D721Med (cell line): ENCODE measurements around the gene ZNF519.

Experiments
- DNase-seq: peaks from one replicate; pipeline ENCODE4 v3.0.0; 2011; ENCODE audit warnings: low spot score; ENCODE audit not compliant: insufficient read length
- FAIRE-seq: peaks from 2 replicates; lab custom pipeline; 2011; peaks lifted over from hg19 to GRCh38; lab: Jason Lieb, UNC
- CTCF ChIP-seq: IDR thresholded peaks from 2 replicates; pipeline ENCODE4 v1.5.1; 2012; ENCODE audit warnings: mild to moderate bottlenecking, control low read depth; ENCODE audit not compliant: insufficient read depth; ENCODE audit errors: missing control alignments

The ZNF519 gene

GRCh38 chr18:14124689-14125088 lies 7.5 kb downstream of the ZNF519 start:
- no peak for FAIRE-seq
- no peak for TF ChIP-seq CTCF
- DNase-seq, result no peak

GRCh38 chr18:14122097-14122496 lies 10.1 kb downstream of the ZNF519 start:
- DNase-seq (no peak), FAIRE-seq (no peak)
- TF ChIP-seq CTCF, result no peak

GRCh38 chr18:14120926-14121325 lies 11.3 kb downstream of the ZNF519 start:
- DNase-seq, result no peak
- FAIRE-seq, result no peak
- TF ChIP-seq CTCF, result no peak

DNA sequence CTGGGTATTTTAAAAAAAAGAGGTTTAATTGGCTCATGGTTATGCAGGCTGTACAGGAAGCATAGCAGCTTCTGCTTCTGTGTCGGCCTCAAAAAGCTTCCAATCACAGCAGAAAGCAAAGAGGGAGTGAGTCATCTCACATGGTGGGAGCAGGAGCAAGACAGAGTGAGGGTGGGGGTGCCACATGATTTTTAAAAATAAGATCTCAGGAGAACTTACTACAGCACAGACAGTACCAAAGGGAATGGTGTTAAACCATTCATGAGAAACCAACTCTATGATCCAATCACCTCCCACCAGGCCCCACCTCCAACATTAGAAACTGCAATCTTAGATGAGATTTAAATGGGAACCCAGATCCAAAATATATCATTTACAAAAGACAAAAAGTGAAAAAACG lies 14.6 kb downstream of the ZNF519 start:
- no peak for TF ChIP-seq CTCF

GRCh38 chr18:14106906-14107305 lies 25.3 kb downstream of the ZNF519 start:
- no peak for DNase-seq
- FAIRE-seq, result no peak
- no peak for TF ChIP-seq CTCF

More for the DNA sequence above, 14.6 kb downstream of the ZNF519 start:
- no peak for DNase-seq
- FAIRE-seq, result no peak

DNA sequence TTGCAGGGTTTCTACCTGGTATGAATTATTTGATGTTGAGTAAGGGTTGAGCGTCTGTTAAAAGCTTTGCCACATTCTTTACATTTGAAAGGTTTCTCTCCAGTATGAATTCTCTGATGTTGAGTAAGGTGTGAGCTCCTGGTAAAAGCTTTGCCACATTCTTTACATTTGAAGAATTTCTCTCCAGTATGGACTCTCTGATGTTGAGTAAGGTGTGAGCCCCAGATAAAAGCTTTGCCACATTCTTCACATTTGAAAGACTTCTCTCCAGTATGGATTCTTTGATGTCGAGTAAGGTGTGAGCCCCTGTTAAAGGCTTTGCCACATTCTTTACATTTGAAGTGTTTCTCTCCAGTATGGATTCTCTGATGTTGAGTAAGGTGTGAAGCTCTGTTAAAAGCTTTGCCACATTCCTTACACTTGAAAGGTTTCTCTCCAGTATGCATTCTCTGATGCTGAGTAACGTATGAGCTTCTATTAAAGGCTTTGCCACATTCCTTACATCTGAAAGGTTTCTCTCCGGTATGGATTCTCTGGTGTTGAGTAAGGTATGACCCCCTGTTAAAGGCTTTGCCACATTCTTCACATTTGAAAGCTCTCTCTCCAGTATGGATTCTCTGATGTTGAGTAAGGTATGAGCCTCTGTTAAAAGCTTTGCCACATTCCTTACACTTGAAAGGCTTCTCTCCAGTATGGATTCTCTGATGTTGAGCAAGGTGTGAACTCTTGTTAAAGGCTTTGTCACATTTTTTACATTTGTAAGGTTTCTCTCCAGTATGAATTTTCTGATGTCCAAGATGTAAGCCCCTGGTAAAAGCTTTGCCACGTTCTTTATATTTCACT lies 27.1 kb downstream of the ZNF519 start:
- TF ChIP-seq CTCF, result no peak
- no peak for DNase-seq
- peak; percentile 21 for FAIRE-seq

GRCh38 chr18:14104201-14104600 lies 28.0 kb downstream of the ZNF519 start:
- FAIRE-seq (no peak), DNase-seq (no peak)
- TF ChIP-seq CTCF, result no peak
